ENCODE results near the gene LMTK3.

Gene LMTK3

GRCh38 chr19:48484931-48485612, 26.6 kb downstream of the LMTK3 start:
- DNase-seq, result no peak

GRCh38 chr19:48484247-48484893, 27.3 kb downstream of the LMTK3 start:
- no peak for DNase-seq

GRCh38 chr19:48483301-48483700, 28.3 kb downstream of the LMTK3 start:
- no peak for DNase-seq

GRCh38 chr19:48481846-48482639, 29.6 kb downstream of the LMTK3 start:
- no peak for DNase-seq

- peak; percentile 49 for DNase-seq
Observed at GRCh38 chr19:48480558-48481500, 30.8 kb downstream of the LMTK3 start.

- DNase-seq, result peak; percentile 18
Observed at GRCh38 chr19:48480183-48480557, 31.5 kb downstream of the LMTK3 start.

GRCh38 chr19:48479686-48480085, 31.9 kb downstream of the LMTK3 start:
- DNase-seq, result no peak

GRCh38 chr19:48478339-48479256, 33.0 kb downstream of the LMTK3 start:
- no peak for DNase-seq

GRCh38 chr19:48477698-48478338, 33.8 kb downstream of the LMTK3 start:
- DNase-seq, result no peak

GRCh38 chr19:48477067-48477685, 34.5 kb downstream of the LMTK3 start:
- DNase-seq, result no peak

GRCh38 chr19:48476176-48476575, 35.5 kb downstream of the LMTK3 start:
- DNase-seq, result no peak

- DNase-seq, result no peak
Observed at GRCh38 chr19:48475369-48476068, 36.1 kb downstream of the LMTK3 start.

GRCh38 chr19:48474084-48474592, 37.5 kb downstream of the LMTK3 start:
- no peak for DNase-seq

GRCh38 chr19:48473161-48473966, 38.3 kb downstream of the LMTK3 start:
- DNase-seq, result no peak

GRCh38 chr19:48471836-48472235, 39.8 kb downstream of the LMTK3 start:
- DNase-seq, result no peak

- DNase-seq, result no peak
Observed at GRCh38 chr19:48470856-48471255, 40.8 kb downstream of the LMTK3 start.

GRCh38 chr19:48469934-48470680, 41.5 kb downstream of the LMTK3 start:
- no peak for DNase-seq

- DNase-seq, result peak; percentile 74
Observed at GRCh38 chr19:48469289-48469881, 42.2 kb downstream of the LMTK3 start, which contains the start of gene CYTH2. TSS of gene CYTH2 (plus strand) at chr19:48469369. CDS start at chr19:48469508, 139 bp downstream.
